Measurements from ENCODE around the gene BACE1-AS. TPM values are rescaled to one million over a fixed set of nuclear protein-coding genes. Genes with fewer than 3 reads are reported as not detected.
A peak's percentile ranks its signal among the peaks of the same experiment; 100 is the strongest.

Gene BACE1-AS
- total RNA-seq, 4 donors from 2014 or later: 2.3 to 12.0 (median 5.7) TPM

GRCh38 chr11:117313091-117313490, 21.9 kb downstream of the BACE1-AS start:
- ATAC-seq (ENCODE audit: low FRiP score) (no peak), DNase-seq (ENCODE audit: low spot score) (no peak)
- no peak for TF ChIP-seq CTCF (IDR thresholded peaks at IDR 0.05)

- DNase-seq (ENCODE audit: low spot score): no peak
- TF ChIP-seq CTCF (IDR thresholded peaks at IDR 0.05): no peak
- no peak for ATAC-seq (ENCODE audit: low FRiP score)
Observed at GRCh38 chr11:117313828-117314768, 23.0 kb downstream of the BACE1-AS start.

- TF ChIP-seq CTCF (IDR thresholded peaks at IDR 0.05): no peak
- DNase-seq (ENCODE audit: low spot score): no peak
- ATAC-seq (ENCODE audit: low FRiP score): no peak
Observed at GRCh38 chr11:117314840-117315239, 23.7 kb downstream of the BACE1-AS start.

- DNase-seq (ENCODE audit: low spot score): no peak
- TF ChIP-seq CTCF (IDR thresholded peaks at IDR 0.05): no peak
- peak; percentile 55 for ATAC-seq (ENCODE audit: low FRiP score)
Observed at GRCh38 chr11:117315285-117316196, 24.4 kb downstream of the BACE1-AS start.

- peak; percentile 89 for ATAC-seq (ENCODE audit: low FRiP score)
- no peak for TF ChIP-seq CTCF (IDR thresholded peaks at IDR 0.05)
Observed at GRCh38 chr11:117316197-117316961, 25.2 kb downstream of the BACE1-AS start, which contains the start of gene BACE1. BACE1 (minus strand) TSS chr11:117316256; CDS start chr11:117315795, 461 bp downstream.

GRCh38 chr11:117318738-117319137, 27.6 kb downstream of the BACE1-AS start:
- ATAC-seq (ENCODE audit: low FRiP score) (no peak), DNase-seq (ENCODE audit: low spot score) (no peak)
- no peak for TF ChIP-seq CTCF (IDR thresholded peaks at IDR 0.05)

More at GRCh38 chr11:117316197-117316961, 25.2 kb downstream of the BACE1-AS start, which contains the start of gene BACE1:
- peak; percentile 35 for DNase-seq (ENCODE audit: low spot score)
